ENCODE data around the gene RASGRF1. TPM values are rescaled to one million over a fixed set of nuclear protein-coding genes. Genes with fewer than 3 reads are reported as not detected.
A peak's percentile ranks its signal among the peaks of the same experiment; 100 is the strongest.

The RASGRF1 gene
- total RNA-seq, 1 donor: under 0.01 TPM

DNA sequence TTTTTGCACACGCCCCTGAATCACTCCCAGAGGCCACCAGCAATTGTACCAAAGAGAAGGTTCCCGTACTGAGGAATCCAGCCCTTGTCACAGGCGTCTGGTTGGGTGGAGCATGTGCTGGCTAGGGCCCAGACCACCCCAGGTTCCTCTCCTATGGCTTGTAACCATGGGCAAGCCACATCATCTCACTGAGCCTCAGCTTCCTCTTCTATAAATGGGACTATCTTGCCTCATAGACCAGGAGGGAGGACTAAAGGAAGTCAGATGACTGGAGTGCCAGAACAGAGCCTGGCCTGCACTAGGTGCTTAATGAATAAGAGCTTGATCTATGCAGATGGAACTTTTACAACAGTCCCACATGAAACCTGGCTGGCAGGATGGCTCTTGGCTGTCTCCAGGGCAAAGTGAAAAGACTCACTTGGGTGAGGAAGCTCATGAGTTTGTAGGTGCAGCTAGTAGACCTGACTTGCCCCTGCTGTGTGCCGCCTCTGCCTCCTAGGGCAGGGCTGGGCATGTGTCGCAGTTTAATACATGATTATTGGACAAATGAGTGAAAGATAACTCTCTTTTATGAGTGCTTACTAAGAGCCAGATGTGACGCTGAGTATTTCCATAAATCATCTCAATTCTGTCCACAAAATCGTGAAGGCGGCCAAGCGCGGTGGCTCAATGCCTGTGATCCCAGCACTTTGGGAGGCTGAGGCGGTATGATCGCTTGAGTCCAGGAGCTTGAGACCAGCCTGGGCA is 175.1 kb downstream of the RASGRF1 start:
- H3K27ac ChIP-seq (ENCODE audit: low read depth, low read length): peak overlapping the region; percentile 59
- no peak for TF ChIP-seq CTCF (IDR thresholded peaks at IDR 0.05; ENCODE audit: extremely low read depth, low read depth, low read length)
- H3K4me2 ChIP-seq (ENCODE audit: insufficient read depth, low read length): no peak overlapping the region
- no peak overlapping the region for H2AFZ ChIP-seq (ENCODE audit: low read length)
- H3K4me1 ChIP-seq (ENCODE audit: insufficient read depth, low read length): peaks cover 16% of the 10 kb centered on the region
- peaks cover 26% of the 10 kb centered on the region for H3K79me2 ChIP-seq (ENCODE audit: insufficient read depth, low read length)
- H3K4me3 ChIP-seq (ENCODE audit: insufficient read depth, low read length): no peak overlapping the region
- H3K9me3 ChIP-seq (ENCODE audit: low read depth, low read length): no peaks in the 10 kb centered on the region
- H3K36me3 ChIP-seq (ENCODE audit: insufficient read depth, low read length): peaks cover 74% of the 10 kb centered on the region
- H4K20me1 ChIP-seq (ENCODE audit: insufficient read depth, low read length): peaks cover 37% of the 10 kb centered on the region
- H3K27me3 ChIP-seq (ENCODE audit: insufficient read depth, low read length): no peaks in the 10 kb centered on the region
- peak; percentile 74 for DNase-seq (ENCODE audit: insufficient read length, low spot score, missing footprints)

- peak; percentile 47 for TF ChIP-seq CTCF (IDR thresholded peaks at IDR 0.05; ENCODE audit: extremely low read depth, low read depth, low read length)
- Histone ChIP-seq H3K36me3 (ENCODE audit: insufficient read depth, low read length) (peaks cover 75% of the 10 kb centered on the region), H3K4me3 (ENCODE audit: insufficient read depth, low read length) (no peak overlapping the region), H3K4me1 (ENCODE audit: insufficient read depth, low read length) (peaks cover 16% of the 10 kb centered on the region), H3K9me3 (ENCODE audit: low read depth, low read length) (no peaks in the 10 kb centered on the region), H3K79me2 (ENCODE audit: insufficient read depth, low read length) (peaks cover 34% of the 10 kb centered on the region), H3K27ac (ENCODE audit: low read depth, low read length) (peak overlapping the region; percentile 35), H2AFZ (ENCODE audit: low read length) (no peak overlapping the region), H3K4me2 (ENCODE audit: insufficient read depth, low read length) (no peak overlapping the region), H3K27me3 (ENCODE audit: insufficient read depth, low read length) (no peaks in the 10 kb centered on the region), H4K20me1 (ENCODE audit: insufficient read depth, low read length) (peaks cover 47% of the 10 kb centered on the region)
- DNase-seq (ENCODE audit: insufficient read length, low spot score, missing footprints): peak; percentile 76
These were observed 176.4 kb downstream of the RASGRF1 start for GRCh38 chr15:78914027-78914764.

GRCh38 chr15:78913012-78913411 is 177.6 kb downstream of the RASGRF1 start:
- no peak for TF ChIP-seq CTCF (IDR thresholded peaks at IDR 0.05; ENCODE audit: extremely low read depth, low read depth, low read length)
- Histone ChIP-seq H3K4me3 (ENCODE audit: insufficient read depth, low read length) (no peak overlapping the region), H3K27me3 (ENCODE audit: insufficient read depth, low read length) (no peaks in the 10 kb centered on the region), H3K36me3 (ENCODE audit: insufficient read depth, low read length) (peaks cover 78% of the 10 kb centered on the region), H3K9me3 (ENCODE audit: low read depth, low read length) (no peaks in the 10 kb centered on the region), H3K4me2 (ENCODE audit: insufficient read depth, low read length) (no peak overlapping the region), H3K79me2 (ENCODE audit: insufficient read depth, low read length) (peaks cover 40% of the 10 kb centered on the region), H3K4me1 (ENCODE audit: insufficient read depth, low read length) (peaks cover 16% of the 10 kb centered on the region), H3K27ac (ENCODE audit: low read depth, low read length) (no peak overlapping the region), H2AFZ (ENCODE audit: low read length) (no peak overlapping the region), H4K20me1 (ENCODE audit: insufficient read depth, low read length) (peaks cover 49% of the 10 kb centered on the region)
- no peak for DNase-seq (ENCODE audit: insufficient read length, low spot score, missing footprints)

DNA sequence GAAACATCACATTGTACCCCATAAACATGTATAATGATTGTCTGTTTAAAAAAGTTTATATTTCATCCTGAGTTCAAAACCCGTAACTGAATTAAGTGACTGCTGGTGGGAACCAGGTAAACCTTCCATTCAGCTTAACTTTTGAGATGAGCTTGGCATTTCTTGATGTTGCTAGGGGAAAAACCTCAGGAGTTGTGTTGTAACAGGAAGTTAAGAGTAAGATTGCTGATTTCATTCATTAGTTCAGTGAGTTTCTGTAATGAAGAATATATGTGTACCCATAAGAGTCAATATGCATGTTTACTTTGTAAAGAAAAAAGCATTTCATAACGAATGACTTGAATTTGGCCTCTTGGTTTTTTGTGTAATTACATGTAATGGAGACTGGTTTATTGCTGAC is 178.3 kb downstream of the RASGRF1 start:
- peaks cover 16% of the 10 kb centered on the region for H3K4me1 ChIP-seq (ENCODE audit: insufficient read depth, low read length)
- no peaks in the 10 kb centered on the region for H3K27me3 ChIP-seq (ENCODE audit: insufficient read depth, low read length)
- H3K27ac ChIP-seq (ENCODE audit: low read depth, low read length): no peak overlapping the region
- peaks cover 48% of the 10 kb centered on the region for H4K20me1 ChIP-seq (ENCODE audit: insufficient read depth, low read length)
- no peak for TF ChIP-seq CTCF (IDR thresholded peaks at IDR 0.05; ENCODE audit: extremely low read depth, low read depth, low read length)
- DNase-seq (ENCODE audit: insufficient read length, low spot score, missing footprints): no peak
- no peak overlapping the region for H2AFZ ChIP-seq (ENCODE audit: low read length)
- H3K79me2 ChIP-seq (ENCODE audit: insufficient read depth, low read length): peaks cover 39% of the 10 kb centered on the region
- H3K4me2 ChIP-seq (ENCODE audit: insufficient read depth, low read length): no peak overlapping the region
- H3K9me3 ChIP-seq (ENCODE audit: low read depth, low read length): no peaks in the 10 kb centered on the region
- no peak overlapping the region for H3K4me3 ChIP-seq (ENCODE audit: insufficient read depth, low read length)
- peaks cover 79% of the 10 kb centered on the region for H3K36me3 ChIP-seq (ENCODE audit: insufficient read depth, low read length)

Data from osteoblast (primary cell).